Endothelial cell of umbilical vein (primary cell): ENCODE measurements around the gene HNRNPA1L2. TPM values are rescaled to one million over a fixed set of nuclear protein-coding genes. Genes with fewer than 3 reads are reported as not detected.

Experiments
- BruUV-seq: library from RNA; stranded (reverse); fragments of 400-500 nt; replicated peaks from 2 replicates; lab custom pipeline; 2021; lab: Mats Ljungman, UMichigan
- CTCF ChIA-PET: fragments of 300-600, 350-600 bp; sonication (Branson Sonifier 250); formaldehyde crosslinking; loops from one replicate; lab custom pipeline; 2021; ENCODE audit warnings: antibody characterized with exemption, inconsistent platforms; lab: Charles Lee
- POLR2A ChIA-PET: fragments of 300-600, 350-600 bp; sonication (Branson Sonifier 250); formaldehyde crosslinking; loops from one replicate; lab custom pipeline; 2021; ENCODE audit warnings: antibody characterized with exemption, inconsistent platforms; lab: Charles Lee
- DNase-seq: peaks from one replicate; pipeline ENCODE4 v3.0.0-alpha.2; 2011; ENCODE audit warnings: low read depth, low spot score
- FAIRE-seq: peaks from 2 replicates; lab custom pipeline; 2011; peaks lifted over from hg19 to GRCh38; lab: Jason Lieb, UNC
- H2AFZ ChIP-seq: 2 replicates; pipeline ENCODE4 v1.6.0; 2012; ENCODE audit warnings: low read depth, low read length, control low read depth, inconsistent platforms
- H3K27ac ChIP-seq: 2 replicates; pipeline ENCODE4 v1.5.1; 2011; ENCODE audit warnings: low read depth, mild to moderate bottlenecking, control low read depth, low read length, moderate library complexity; ENCODE audit not compliant: insufficient read depth
- H3K27me3 ChIP-seq, 2 experiments: 2 replicates each; pipeline versions ENCODE4 v1.6.0 to v1.6.1; 2011; ENCODE audit warnings: low read length in 2 of 2, mixed read lengths in 1 of 2; ENCODE audit not compliant: control insufficient read depth in 2 of 2, insufficient read depth in 2 of 2
- H3K36me3 ChIP-seq, 2 experiments: 2 replicates in 1 of 2; 3 replicates in 1 of 2; pipeline ENCODE4 v1.5.1; 2011; ENCODE audit warnings: low read length in 2 of 2, mild to moderate bottlenecking in 1 of 2, moderate library complexity in 1 of 2; ENCODE audit not compliant: control insufficient read depth in 2 of 2, insufficient read depth in 2 of 2; ENCODE audit errors: extremely low read depth in 1 of 2
- H3K4me1 ChIP-seq: 3 replicates; pipeline ENCODE4 v1.5.1; 2011; ENCODE audit warnings: mild to moderate bottlenecking, low read length; ENCODE audit not compliant: control insufficient read depth, insufficient read depth; ENCODE audit errors: extremely low read depth
- H3K4me2 ChIP-seq: 2 replicates; pipeline ENCODE4 v1.6.1; 2011; ENCODE audit warnings: low read length, control low read depth, mixed read lengths; ENCODE audit not compliant: insufficient read depth
- H3K4me3 ChIP-seq, 3 experiments: fragments of 200-600 bp in 1 of 3; sonication (generic), shearing (Covaris generic) in 1 of 3; replicated peaks in 1 of 3; 2 replicates each; pipeline ENCODE4 v1.5.1; 2011 to 2016; ENCODE audit warnings: control low read depth in 3 of 3, low read length in 3 of 3, mild to moderate bottlenecking in 2 of 3, inconsistent platforms in 1 of 3, low read depth in 1 of 3, moderate library complexity in 1 of 3; ENCODE audit not compliant: insufficient read depth in 1 of 3
- H3K79me2 ChIP-seq: 2 replicates; pipeline ENCODE4 v1.6.0; 2012; ENCODE audit warnings: low read length, inconsistent platforms; ENCODE audit not compliant: control insufficient read depth, insufficient read depth
- H3K9ac ChIP-seq: replicated peaks from 2 replicates; pipeline ENCODE3; 2011; ENCODE audit warnings: low read length, control low read depth; ENCODE audit not compliant: insufficient read depth; ENCODE audit errors: extremely low read depth
- H3K9me1 ChIP-seq: replicated peaks from 3 replicates; pipeline ENCODE4 v1.6.0; 2011; ENCODE audit warnings: mild to moderate bottlenecking, low read length; ENCODE audit not compliant: control insufficient read depth, insufficient read depth; ENCODE audit errors: extremely low read depth
- H3K9me3 ChIP-seq: replicated peaks from 2 replicates; pipeline ENCODE4 v1.5.1; 2012; ENCODE audit warnings: low read length, inconsistent platforms; ENCODE audit not compliant: control insufficient read depth, insufficient read depth
- H4K20me1 ChIP-seq: replicated peaks from 2 replicates; pipeline ENCODE3; 2011; ENCODE audit warnings: mild to moderate bottlenecking, low read length; ENCODE audit not compliant: control insufficient read depth, insufficient read depth; ENCODE audit errors: extremely low read depth
- EZH2 ChIP-seq: IDR thresholded peaks from 2 replicates; pipeline ENCODE4 v1.6.1; 2012; ENCODE audit warnings: borderline replicate concordance, low read depth, mild to moderate bottlenecking, moderate library complexity, low read length, inconsistent platforms; ENCODE audit not compliant: severe bottlenecking
- FOS ChIP-seq: IDR thresholded peaks from 2 replicates; pipeline ENCODE4 v1.6.1; 2011; ENCODE audit warnings: mild to moderate bottlenecking, low read length, moderate library complexity, borderline replicate concordance; ENCODE audit not compliant: insufficient read depth
- GATA2 ChIP-seq: IDR thresholded peaks from 2 replicates; pipeline ENCODE4 v1.7.0; 2011; ENCODE audit warnings: low read depth, mild to moderate bottlenecking, moderate library complexity, mixed read lengths, low read length; ENCODE audit not compliant: insufficient read length, insufficient read depth
- JUN ChIP-seq: IDR thresholded peaks from 2 replicates; pipeline ENCODE4 v1.6.1; 2011; ENCODE audit warnings: borderline replicate concordance, low read depth; ENCODE audit not compliant: insufficient read length, insufficient read depth
- MYC ChIP-seq: IDR thresholded peaks from one replicate; pipeline ENCODE4 v1.6.1; 2011; ENCODE audit warnings: mild to moderate bottlenecking, low read depth, low read length
- POLR2A ChIP-seq: IDR thresholded peaks from 2 replicates; pipeline ENCODE4 v1.6.1; 2012; ENCODE audit warnings: low read depth, mild to moderate bottlenecking, control low read depth, low read length
- POLR2AphosphoS5 ChIP-seq: IDR thresholded peaks from 2 replicates; pipeline ENCODE4 v1.6.1; 2012; ENCODE audit warnings: low read depth, mild to moderate bottlenecking, control low read depth, low read length, moderate library complexity; ENCODE audit not compliant: insufficient read depth
- dilution Hi-C: fragments of 300-500 bp; cut with MboI; formaldehyde crosslinking; loops from one replicate; pipeline ENCODE4 v1.15.0; 2019; ENCODE audit warnings: low sequenced_read_pairs; ENCODE audit not compliant: extremely low pct_ligation_motif_present
- intact Hi-C: fragments of 100-400 bp; cut with micrococcal nuclease; formaldehyde crosslinking; loops from one replicate; pipeline ENCODE4 v1.10.0; 2022
- polyA plus RNA-seq, 4 experiments: library from polyadenylated mRNA; depleted of rRNA in 3 of 4; stranded (reverse) in 3 of 4; unstranded in 1 of 4; fragments of >200 nt; gene quantifications; 2 replicates each; pipeline versions ENCODE4 v1.2.1 to v1.2.3, GENCODE V29; 2011 to 2012; ENCODE audit warnings: missing spikeins in 1 of 4
- total RNA-seq: library from RNA; stranded (reverse); gene quantifications from 2 replicates; pipeline ENCODE4 v1.2.3, GENCODE V29; 2021
- TF ChIP-seq, protein P1 (sequence below), 2 donors: IDR thresholded peaks; 1 replicate in 1 of 2; 2 replicates in 1 of 2; pipeline ENCODE4 v1.5.1; 2011; ENCODE audit warnings: low read length in 2 of 2, mild to moderate bottlenecking in 2 of 2, moderate library complexity in 2 of 2, control low read depth in 1 of 2, inconsistent platforms in 1 of 2, low read depth in 1 of 2; ENCODE audit not compliant: insufficient read depth in 1 of 2; ENCODE audit errors: extremely low read depth in 1 of 2
- TF ChIP-seq, protein P2 (sequence below): IDR thresholded peaks from 2 replicates; pipeline ENCODE4 v1.6.1; 2011; ENCODE audit not compliant: insufficient read depth, insufficient read length

HNRNPA1L2 gene
- total and polyA plus RNA-seq, 2 donors (not counting 3 experiments of a cell fraction or from before 2014, with no cell fraction given) = 5.4 to 11.7 TPM

DNA sequence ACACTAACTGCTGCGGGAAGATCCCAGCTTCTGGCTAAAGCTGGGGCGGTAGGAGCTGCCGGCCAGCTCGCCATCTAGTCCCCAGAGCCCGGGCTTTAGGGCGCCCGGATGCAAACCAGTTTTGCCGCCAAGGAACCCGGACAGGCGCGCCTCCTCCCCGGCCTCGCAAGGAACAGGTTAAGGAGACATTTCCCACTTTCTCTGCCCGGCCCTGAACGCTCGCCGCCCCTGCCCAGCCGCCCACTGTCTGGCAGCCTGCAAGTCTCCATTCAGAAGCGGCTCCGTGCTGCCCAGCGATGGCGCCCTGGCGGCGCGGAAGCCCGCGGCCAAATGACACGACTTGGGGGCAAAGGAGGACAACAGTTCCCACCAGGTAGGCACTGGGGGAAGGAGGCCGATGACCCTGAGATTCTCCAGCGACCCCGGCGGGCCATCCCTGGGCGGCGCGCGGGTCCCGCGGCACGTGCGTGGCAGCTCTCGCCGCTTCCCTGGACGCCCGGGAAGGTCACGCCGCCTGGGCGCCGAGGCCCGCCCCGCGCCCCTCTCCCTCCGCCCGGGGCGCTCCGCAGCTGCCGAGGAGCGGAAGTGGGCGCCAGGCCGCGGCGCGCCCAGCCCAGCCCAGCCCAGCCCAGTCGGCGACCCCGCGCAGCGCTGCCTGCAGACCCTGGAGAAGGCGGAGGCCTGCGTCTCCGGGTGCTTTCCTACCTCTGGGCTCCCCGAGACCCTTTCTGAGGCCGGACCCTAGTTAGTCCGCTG is 42.2 kb upstream of the HNRNPA1L2 start:
- H3K9ac ChIP-seq = peak overlapping the region; percentile 91
- H3K27me3 ChIP-seq = no peaks in the 10 kb centered on the region
- intact Hi-C loops = loop anchor here (1.0 to 2.0 kb wide), 2 partner anchors 52 to 145 kb away; partner anchors contain the start of genes CKAP2 and SUGT1
- dilution Hi-C loops = no loop called here
- ChIA-PET POLR2A (interaction anchor here (2.5 kb wide), 1 partner anchor 17 kb away, joined by 6 read pairs; no protein-coding TSS in a partner anchor), CTCF (interaction anchor here (1.0 to 3.1 kb wide), 5 partner anchors 9 to 368 kb away, joined by 3 to 14 read pairs (median 8); partner anchors contain the start of gene SUGT1)
- FAIRE-seq (no peak), DNase-seq (peak; percentile 40)
- peak overlapping the region; percentile 93 for H3K27ac ChIP-seq
- peaks cover 23% of the 10 kb centered on the region for H3K4me1 ChIP-seq
- peak; percentile 39 for TF ChIP-seq POLR2A
- peak; percentile 49 for TF ChIP-seq POLR2AphosphoS5
- TF ChIP-seq EZH2 = no peak
- no peaks in the 10 kb centered on the region for H3K36me3 ChIP-seq
- no peaks in the 10 kb centered on the region for H4K20me1 ChIP-seq
- peak overlapping the region; percentile 54 to 81 (median 68) for H3K4me3 ChIP-seq
- H3K9me1 ChIP-seq = no peaks in the 10 kb centered on the region
- H3K4me2 ChIP-seq = peak overlapping the region; percentile 77
- peak overlapping the region; percentile 75 for H2AFZ ChIP-seq
- H3K79me2 ChIP-seq = peaks cover 17% of the 10 kb centered on the region
- no TSS peak for BruUV-seq
- no peaks in the 10 kb centered on the region for H3K9me3 ChIP-seq

DNA sequence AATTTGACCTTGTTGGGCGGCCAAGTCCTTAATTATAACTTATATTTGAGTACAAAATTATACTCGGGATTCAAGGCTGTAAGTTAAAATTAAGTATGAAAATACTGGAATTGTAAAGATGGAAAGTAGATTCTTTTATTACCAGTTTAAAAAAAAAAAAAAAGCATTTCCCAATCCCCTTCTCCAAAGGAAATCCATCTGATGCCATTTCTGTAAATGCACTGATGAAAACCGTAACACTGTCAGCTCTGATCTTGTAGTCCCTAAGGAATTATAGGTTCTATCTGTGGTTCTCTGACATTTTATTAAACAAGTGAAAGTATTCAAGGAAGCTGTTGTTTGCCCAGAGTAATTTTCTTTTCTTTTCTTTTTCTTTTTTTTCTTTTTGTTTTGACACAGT is 41.6 kb upstream of the HNRNPA1L2 start:
- CTCF ChIA-PET = interaction anchor here (1.0 to 3.1 kb wide), 5 partner anchors 8 to 367 kb away, joined by 3 to 14 read pairs (median 8); partner anchors contain the start of gene SUGT1
- Histone ChIP-seq H3K36me3 (no peaks in the 10 kb centered on the region), H3K4me3 (peak overlapping the region; percentile 54 to 81 (median 68)), H4K20me1 (no peaks in the 10 kb centered on the region), H3K9ac (peak overlapping the region; percentile 91), H3K9me3 (no peaks in the 10 kb centered on the region), H3K4me2 (peak overlapping the region; percentile 77), H3K4me1 (peaks cover 23% of the 10 kb centered on the region), H3K27ac (peak overlapping the region; percentile 93), H3K9me1 (no peaks in the 10 kb centered on the region), H3K79me2 (peaks cover 20% of the 10 kb centered on the region), H2AFZ (peak overlapping the region; percentile 75), H3K27me3 (no peaks in the 10 kb centered on the region)
- POLR2A ChIA-PET = interaction anchor here (2.5 kb wide), 1 partner anchor 17 kb away, joined by 6 read pairs; no protein-coding TSS in a partner anchor
- dilution Hi-C loops = no loop called here
- intact Hi-C loops = loop anchor here (2.0 kb wide), 1 partner anchor 146 kb away; the partner anchor contains the start of gene CKAP2
- DNase-seq (peak; percentile 61), FAIRE-seq (no peak)
- TF ChIP-seq EZH2 = no peak
- no peak for TF ChIP-seq JUN
- no peak for TF ChIP-seq POLR2AphosphoS5
- no peak for TF ChIP-seq GATA2
- TF ChIP-seq, protein P1, sequence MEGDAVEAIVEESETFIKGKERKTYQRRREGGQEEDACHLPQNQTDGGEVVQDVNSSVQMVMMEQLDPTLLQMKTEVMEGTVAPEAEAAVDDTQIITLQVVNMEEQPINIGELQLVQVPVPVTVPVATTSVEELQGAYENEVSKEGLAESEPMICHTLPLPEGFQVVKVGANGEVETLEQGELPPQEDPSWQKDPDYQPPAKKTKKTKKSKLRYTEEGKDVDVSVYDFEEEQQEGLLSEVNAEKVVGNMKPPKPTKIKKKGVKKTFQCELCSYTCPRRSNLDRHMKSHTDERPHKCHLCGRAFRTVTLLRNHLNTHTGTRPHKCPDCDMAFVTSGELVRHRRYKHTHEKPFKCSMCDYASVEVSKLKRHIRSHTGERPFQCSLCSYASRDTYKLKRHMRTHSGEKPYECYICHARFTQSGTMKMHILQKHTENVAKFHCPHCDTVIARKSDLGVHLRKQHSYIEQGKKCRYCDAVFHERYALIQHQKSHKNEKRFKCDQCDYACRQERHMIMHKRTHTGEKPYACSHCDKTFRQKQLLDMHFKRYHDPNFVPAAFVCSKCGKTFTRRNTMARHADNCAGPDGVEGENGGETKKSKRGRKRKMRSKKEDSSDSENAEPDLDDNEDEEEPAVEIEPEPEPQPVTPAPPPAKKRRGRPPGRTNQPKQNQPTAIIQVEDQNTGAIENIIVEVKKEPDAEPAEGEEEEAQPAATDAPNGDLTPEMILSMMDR (IDR thresholded peaks at IDR 0.05; ENCODE audit: extremely low read depth in 1 of 2, insufficient read depth in 1 of 2, low read depth in 1 of 2, low read length in 2 of 2) = no peak
- no peak for TF ChIP-seq FOS
- TF ChIP-seq, protein P2, sequence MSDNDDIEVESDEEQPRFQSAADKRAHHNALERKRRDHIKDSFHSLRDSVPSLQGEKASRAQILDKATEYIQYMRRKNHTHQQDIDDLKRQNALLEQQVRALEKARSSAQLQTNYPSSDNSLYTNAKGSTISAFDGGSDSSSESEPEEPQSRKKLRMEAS = no peak
- TF ChIP-seq MYC = no peak
- TF ChIP-seq POLR2A = no peak
- BruUV-seq = no TSS peak
